HG03064 (cell line): ENCODE results near the gene NUCB1.
"Not testable (repeated sequence)": the region's sequence is repeated elsewhere in the genome, so short reads cannot be mapped to it uniquely, and the experiment has no call there.

ENCODE experiments used
- ATAC-seq: cut with Tn5 transposase; IDR thresholded peaks from one replicate; pipeline ENCODE4 v1.9.1; 2021; ENCODE audit warnings: low read depth; ENCODE audit not compliant: unreplicated experiment

The NUCB1 gene

GRCh38 chr19:48899781-48900476 is at the start of gene NUCB1:
Gene NUCB1 (plus strand): TSS chr19:48900312. CDS start chr19:48900797, 485 bp downstream.
- peak; percentile 69 for ATAC-seq

GRCh38 chr19:48852292-48852691 is 47.8 kb upstream of the NUCB1 start:
- no peak for ATAC-seq

- no peak for ATAC-seq
These were observed 46.6 kb upstream of the NUCB1 start for GRCh38 chr19:48853483-48853882.

DNA sequence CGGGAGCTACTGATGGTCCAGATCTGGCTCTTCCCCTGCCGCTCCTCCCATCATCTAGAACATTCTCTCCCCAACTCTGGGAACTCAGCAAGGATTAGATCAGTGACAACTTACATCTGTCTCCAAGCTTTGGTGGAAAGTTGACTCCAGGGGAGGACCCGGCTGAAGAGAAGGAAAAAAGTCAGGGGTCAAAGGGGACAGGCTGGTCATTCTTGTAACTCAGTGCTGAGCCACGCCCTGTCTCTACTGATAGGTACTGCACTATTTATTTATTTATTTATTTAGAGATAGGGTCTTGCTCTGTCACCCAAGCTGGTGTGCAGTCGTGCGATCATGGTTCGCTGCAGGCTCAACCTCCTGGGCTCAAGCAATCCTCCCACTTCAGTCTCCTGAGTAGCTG is 46.0 kb upstream of the NUCB1 start:
- no peak for ATAC-seq

GRCh38 chr19:48856921-48857320 is 43.2 kb upstream of the NUCB1 start:
- no peak for ATAC-seq

- no peak for ATAC-seq
These were observed 41.0 kb upstream of the NUCB1 start for GRCh38 chr19:48858984-48859710.

- ATAC-seq = no peak
These were observed 40.2 kb upstream of the NUCB1 start for GRCh38 chr19:48859711-48860572.

- no peak for ATAC-seq
These were observed 38.8 kb upstream of the NUCB1 start for GRCh38 chr19:48861313-48861712.

GRCh38 chr19:48862827-48863226 is 37.3 kb upstream of the NUCB1 start:
- no peak for ATAC-seq

DNA sequence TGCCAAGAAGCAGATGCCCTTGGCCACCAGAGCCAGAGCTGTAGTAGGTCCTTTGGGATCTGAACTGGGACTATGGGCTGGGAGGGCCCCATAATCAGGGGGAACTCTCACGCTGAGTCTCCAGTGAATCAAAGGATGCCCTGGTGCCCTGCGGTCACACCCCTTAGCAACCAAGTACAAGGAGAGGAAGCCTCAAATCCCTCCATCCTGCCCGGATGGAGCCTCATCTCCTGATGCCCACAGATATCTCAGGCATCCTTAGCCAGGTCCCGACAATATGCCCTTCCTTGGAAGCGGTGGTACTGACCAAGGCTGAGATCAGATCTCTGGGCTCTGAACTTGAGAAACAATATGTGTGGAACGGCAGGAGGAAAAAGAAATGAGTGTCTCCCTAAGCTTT is 33.4 kb upstream of the NUCB1 start:
- ATAC-seq = no peak

DNA sequence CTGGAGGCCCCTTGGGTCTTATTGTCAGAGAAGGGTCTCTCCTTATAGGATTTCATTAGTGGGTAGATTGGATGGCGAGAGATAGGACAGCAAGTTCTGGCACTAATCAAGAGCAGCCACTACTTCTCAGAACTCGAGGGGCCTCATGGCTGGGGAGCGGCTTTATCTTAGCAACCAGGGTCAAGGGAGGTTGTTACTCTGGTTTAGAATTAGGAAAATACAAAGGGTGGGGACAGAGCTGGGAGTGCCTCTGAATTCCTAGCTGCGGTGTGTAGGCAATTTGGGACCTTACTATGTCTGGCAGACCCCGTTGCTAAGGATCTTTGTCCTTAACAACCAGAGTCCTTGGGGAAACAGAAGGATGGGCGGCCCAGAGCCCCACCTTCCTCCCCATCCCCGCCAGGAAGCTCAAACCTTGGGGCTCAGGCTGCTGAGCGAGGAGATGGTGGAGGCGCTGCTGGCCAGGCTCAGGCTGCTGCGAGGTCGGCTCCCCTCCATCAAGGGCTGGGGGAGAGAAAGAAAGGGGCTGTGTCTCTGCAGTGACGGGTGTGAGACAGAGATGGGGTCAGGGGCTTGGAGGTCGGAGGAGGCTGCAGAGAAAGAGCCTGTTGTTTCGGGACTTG is 32.9 kb upstream of the NUCB1 start:
- ATAC-seq = no peak

- ATAC-seq = no peak
These were observed 32.4 kb upstream of the NUCB1 start for GRCh38 chr19:48867746-48868113.

DNA sequence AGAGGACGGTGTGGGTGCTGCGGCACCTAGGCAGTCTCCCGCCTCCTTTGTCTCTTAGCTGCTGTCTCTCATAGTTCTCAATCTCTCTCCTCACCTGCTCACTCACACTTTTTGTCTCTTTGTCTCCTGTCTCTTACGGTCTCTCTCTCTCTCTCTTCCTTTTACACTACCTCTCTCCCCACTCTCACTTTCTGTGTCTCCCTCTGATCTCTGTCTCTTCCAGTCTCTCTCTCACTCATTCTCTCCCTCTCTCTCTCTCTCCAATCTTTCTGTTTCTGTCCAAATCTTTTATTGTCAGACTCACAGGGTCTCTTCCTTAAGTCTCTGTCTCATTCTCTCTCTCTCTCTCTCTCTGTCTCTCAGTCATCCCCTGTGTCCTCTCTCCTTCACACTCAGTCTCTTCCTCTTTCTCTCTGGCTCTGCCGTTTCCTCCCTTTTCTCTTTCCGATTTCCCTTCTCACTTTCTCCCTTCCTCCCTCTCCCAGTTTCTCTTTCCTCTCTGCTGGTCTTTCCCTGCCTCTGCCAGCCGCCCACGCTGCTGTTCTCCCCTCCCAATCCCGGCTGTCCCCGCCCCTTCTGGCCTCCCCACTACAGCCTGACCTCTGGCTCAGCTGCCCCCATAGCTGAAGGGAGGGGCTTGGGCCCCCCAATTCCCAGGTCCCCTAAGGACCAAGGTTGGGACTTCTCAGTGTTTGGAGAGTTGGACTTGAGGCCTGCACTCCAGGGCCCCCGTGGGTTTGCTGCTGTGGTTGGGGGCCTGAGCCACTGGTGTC is 31.8 kb upstream of the NUCB1 start, which contains the start of gene PLEKHA4:
TSS of gene PLEKHA4 (minus strand) at position 504 of the 773 bp plus-strand sequence. CDS start 997 bp downstream, outside the sequence.
- ATAC-seq = no peak

DNA sequence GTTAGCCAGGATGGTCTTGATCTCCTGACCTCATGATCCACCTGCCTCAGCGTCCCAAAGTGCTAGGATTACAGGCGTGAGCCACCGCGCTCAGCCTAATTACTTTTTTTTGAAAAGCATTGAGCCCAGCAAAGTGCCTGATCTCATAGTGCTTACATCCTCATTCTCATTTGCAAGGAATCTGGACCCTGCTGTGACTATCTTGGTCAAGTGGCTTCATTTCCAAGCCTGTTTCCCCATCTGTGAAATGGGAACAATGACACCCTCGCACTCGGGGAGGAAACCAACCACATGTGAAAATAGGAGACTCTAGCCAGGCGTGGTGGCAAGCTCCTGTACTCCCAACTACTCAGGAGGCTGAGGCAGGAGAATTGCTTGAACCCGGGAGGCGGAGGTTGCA is 30.1 kb upstream of the NUCB1 start:
- ATAC-seq = no peak

DNA sequence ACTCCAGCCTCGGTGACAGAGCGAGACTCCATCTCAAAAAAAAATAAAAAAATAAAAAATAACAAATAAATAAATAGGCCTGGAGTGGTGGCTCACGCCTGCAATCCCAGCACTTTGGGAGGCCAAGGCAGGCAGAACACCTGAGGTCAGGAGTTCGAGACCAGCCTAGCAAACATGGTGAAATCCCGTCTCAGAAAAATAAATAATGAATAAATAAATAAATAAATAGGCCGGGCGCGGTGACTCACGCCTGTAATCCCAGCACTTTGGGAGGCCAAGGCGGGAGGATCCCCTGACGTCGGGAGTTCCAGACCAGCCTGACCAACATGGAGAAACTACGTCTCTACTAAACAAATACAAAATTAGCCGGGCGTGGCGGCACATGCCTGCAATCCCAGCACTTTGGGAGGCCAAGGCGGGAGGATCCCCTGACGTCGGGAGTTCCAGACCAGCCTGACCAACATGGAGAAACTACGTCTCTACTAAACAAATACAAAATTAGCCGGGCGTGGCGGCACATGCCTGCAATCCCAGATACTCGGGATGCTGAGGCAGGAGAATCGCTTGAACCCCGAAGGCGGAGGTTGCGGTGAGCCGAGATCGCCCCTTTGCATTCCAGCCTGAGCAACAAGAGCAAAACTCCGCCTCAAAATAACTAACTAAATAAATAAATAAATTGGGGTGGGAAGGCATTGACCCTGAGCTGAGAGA is 28.5 kb upstream of the NUCB1 start:
- ATAC-seq = not testable (repeated sequence)

- ATAC-seq = no peak
These were observed 27.8 kb upstream of the NUCB1 start, which contains the start of gene PPP1R15A for GRCh38 chr19:48872182-48872883. Gene PPP1R15A (plus strand): TSS chr19:48872421. CDS start chr19:48873234, 813 bp downstream.

DNA sequence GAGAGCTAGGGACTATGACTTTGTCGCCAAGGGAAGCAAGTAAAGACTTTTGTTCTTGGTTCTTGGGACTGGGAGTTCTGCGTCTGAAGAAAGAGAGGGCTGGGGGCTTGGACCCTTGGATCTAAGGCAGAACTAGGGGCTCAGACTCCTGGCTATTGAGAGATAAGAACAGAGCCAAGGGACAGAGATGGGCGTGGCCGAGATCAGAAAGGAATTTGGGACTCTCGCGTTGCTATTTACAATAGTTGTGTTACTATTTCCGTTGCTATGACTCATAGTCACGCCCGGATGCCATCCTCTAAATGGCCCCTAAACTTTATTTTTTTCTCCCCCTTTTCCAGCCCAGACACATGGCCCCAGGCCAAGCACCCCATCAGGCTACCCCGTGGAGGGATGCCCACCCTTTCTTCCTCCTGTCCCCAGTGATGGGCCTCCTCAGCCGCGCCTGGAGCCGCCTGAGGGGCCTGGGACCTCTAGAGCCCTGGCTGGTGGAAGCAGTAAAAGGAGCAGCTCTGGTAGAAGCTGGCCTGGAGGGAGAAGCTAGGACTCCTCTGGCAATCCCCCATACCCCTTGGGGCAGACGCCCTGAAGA is 27.1 kb upstream of the NUCB1 start:
- no peak for ATAC-seq
